Measurements from ENCODE around the gene FRAT1. TPM values are rescaled to one million over a fixed set of nuclear protein-coding genes. Genes with fewer than 3 reads are reported as not detected.

Gene FRAT1
- total and polyA plus RNA-seq, 2 of the 8 experiments (the other 6 are each of a cell fraction or from before 2014, with no cell fraction given): 1.9 to 5.2 TPM

DNA sequence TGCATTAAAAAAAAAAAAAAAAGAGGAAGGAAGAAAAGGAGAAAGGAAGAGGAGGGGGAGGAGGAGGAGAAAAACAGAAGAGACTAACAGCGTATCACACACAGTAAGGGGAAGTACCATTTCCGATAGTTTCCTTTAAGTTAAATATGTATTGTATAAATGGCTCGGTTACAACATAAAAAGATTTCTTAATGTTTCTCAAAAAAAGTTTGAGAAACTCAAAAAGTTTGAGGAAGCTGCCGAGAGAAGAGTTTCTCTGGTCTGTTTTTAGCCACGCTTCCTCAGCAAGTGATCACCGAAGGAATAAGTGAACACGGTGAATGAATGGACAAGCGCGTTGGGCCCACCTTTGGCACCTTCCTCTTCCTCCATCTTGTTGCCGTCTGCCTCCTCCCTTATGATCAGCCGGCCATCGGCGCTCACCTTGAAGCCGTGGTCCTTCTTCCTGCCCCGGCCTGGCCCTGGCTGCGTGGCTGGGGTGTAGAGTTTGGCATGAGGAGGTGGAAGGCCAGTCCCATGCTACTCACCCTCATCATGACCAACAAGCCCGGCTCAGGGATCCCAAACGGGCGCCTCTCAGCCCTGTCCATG, 46.8 kb downstream of the FRAT1 start:
- H3K79me2 ChIP-seq (ENCODE audit: control insufficient read depth in 1 of 2, insufficient read depth in 2 of 2, low read length in 2 of 2): no peaks in the 10 kb centered on the region
- H2BK12ac ChIP-seq (ENCODE audit: low read depth, low read length): no peak overlapping the region
- H3K79me1 ChIP-seq (ENCODE audit: low read depth, low read length): no peaks in the 10 kb centered on the region; the same call in 1 of the 2 replicates
- H3K18ac ChIP-seq (ENCODE audit: extremely low read depth, low read length): no peak overlapping the region
- no peak overlapping the region for H3K4me3 ChIP-seq (ENCODE audit: extremely low read depth in 1 of 4, insufficient read depth in 2 of 4, low read depth in 3 of 4, low read length in 4 of 4)
- H2AK5ac ChIP-seq (ENCODE audit: low read depth, low read length): no peak overlapping the region
- no peak overlapping the region for H3K9ac ChIP-seq (replicated peaks in 1 of 4; ENCODE audit: extremely low read depth in 1 of 4, low read depth in 3 of 4, low read length in 3 of 4)
- DNase-seq (ENCODE audit: low read depth in 1 of 2, low spot score in 2 of 2) (no peak), FAIRE-seq (no peak)
- H2BK15ac ChIP-seq (ENCODE audit: low read length): no peak overlapping the region
- H3K14ac ChIP-seq (ENCODE audit: insufficient read length): no peak overlapping the region
- H2AFZ ChIP-seq (ENCODE audit: low read length): no peak overlapping the region
- no peak overlapping the region for H3K23ac ChIP-seq (ENCODE audit: insufficient read length)
- POLR2A ChIA-PET (ENCODE audit: partially characterized antibody): interaction anchor here (1.5 to 1.6 kb wide), 2 partner anchors 10 to 35 kb away, joined by 4 to 5 read pairs; partner anchors contain the start of gene RRP12
- 94% methylated on average over 19 of the region's 19 CpGs; no CpG with 5 or more reads in 1 of the 2 experiments for WGBS, 2 experiments (ENCODE audit: extremely low coverage in 1 of 2, insufficient coverage in 1 of 2, insufficient read length in 1 of 2, insufficient replicate concordance in 2 of 2, low coverage in 1 of 2, low lambda C conversion rate in 2 of 2, missing lambda C conversion rate in 1 of 2)
- peaks cover 21 to 50% (median 43%) of the 10 kb centered on the region in 4 experiments for H3K36me3 ChIP-seq (ENCODE audit: control insufficient read depth in 2 of 4, insufficient read depth in 4 of 4, low read length in 3 of 4)
- H3K56ac ChIP-seq (replicated peaks; ENCODE audit: insufficient read length, low read depth, low read length): no peak overlapping the region
- no peaks in the 10 kb centered on the region for H3K23me2 ChIP-seq (ENCODE audit: low read depth, low read length)
- H3K27ac ChIP-seq (ENCODE audit: low read depth, low read length): no peak overlapping the region
- H4K8ac ChIP-seq (ENCODE audit: extremely low read depth, insufficient read depth, low read length): no peak overlapping the region
- H3K9me3 ChIP-seq (ENCODE audit: insufficient read depth in 2 of 2, low read depth in 1 of 2, low read length in 1 of 2): no peaks in the 10 kb centered on the region
- H2BK5ac ChIP-seq (ENCODE audit: low read depth, low read length): no peak overlapping the region
- H4K91ac ChIP-seq (replicated peaks; ENCODE audit: insufficient read length, low read length): no peak overlapping the region
- no peaks in the 10 kb centered on the region; a peak in 1 of 7 replicates for H3K4me1 ChIP-seq (replicated peaks in 1 of 4; ENCODE audit: control insufficient read depth in 3 of 4, insufficient read depth in 4 of 4, low read length in 3 of 4)
- CTCF ChIA-PET (ENCODE audit: partially characterized antibody): interaction anchor here (0.6 to 2.0 kb wide), 2 partner anchors 10 to 35 kb away, joined by 4 to 6 read pairs; no protein-coding TSS in a partner anchor
- H3K4ac ChIP-seq (replicated peaks; ENCODE audit: insufficient read length, low read depth, low read length): no peak overlapping the region
- H4K5ac ChIP-seq (ENCODE audit: insufficient read length, low read depth, low read length): no peak overlapping the region
- H2BK120ac ChIP-seq (replicated peaks; ENCODE audit: low read depth, low read length): no peak overlapping the region
- H3K27me3 ChIP-seq (replicated peaks in 1 of 4; ENCODE audit: control insufficient read depth in 3 of 4, extremely low read depth in 1 of 4, insufficient read depth in 3 of 4, low read length in 3 of 4): no peaks in the 10 kb centered on the region
- H2BK20ac ChIP-seq (ENCODE audit: low read length): no peak overlapping the region
- peaks cover 0 to 7% of the 10 kb centered on the region in 2 experiments for H4K20me1 ChIP-seq (replicated peaks in 1 of 2; ENCODE audit: control insufficient read depth in 1 of 2, insufficient read depth in 2 of 2, low read length in 2 of 2)
- no peak overlapping the region for H3K4me2 ChIP-seq (ENCODE audit: insufficient read depth in 1 of 2, low read depth in 2 of 2, low read length in 2 of 2)
- TF ChIP-seq SUZ12 (IDR thresholded peaks at IDR 0.05; ENCODE audit: low read length): no peak
- TF ChIP-seq ZNF274 (IDR thresholded peaks at IDR 0.05; ENCODE audit: borderline replicate concordance, extremely low read depth, low read length): no peak
- TF ChIP-seq SIRT6 (IDR thresholded peaks at IDR 0.05; ENCODE audit: low read length): no peak
- no peak for TF ChIP-seq EZH2 (IDR thresholded peaks at IDR 0.05; ENCODE audit: low read depth, low read length, severe bottlenecking)
- no peak for TF ChIP-seq RBBP5 (IDR thresholded peaks at IDR 0.05; ENCODE audit: borderline replicate concordance, low read depth, low read length)
- no peak for TF ChIP-seq PHF8 (conservative IDR thresholded peaks at IDR 0.05; ENCODE audit: low read depth, low read length)
- no peak for TF ChIP-seq CBX8 (IDR thresholded peaks at IDR 0.05; ENCODE audit: borderline replicate concordance, low read depth, low read length)
- TF ChIP-seq, protein P1, sequence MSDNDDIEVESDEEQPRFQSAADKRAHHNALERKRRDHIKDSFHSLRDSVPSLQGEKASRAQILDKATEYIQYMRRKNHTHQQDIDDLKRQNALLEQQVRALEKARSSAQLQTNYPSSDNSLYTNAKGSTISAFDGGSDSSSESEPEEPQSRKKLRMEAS (IDR thresholded peaks at IDR 0.05): no peak
- TF ChIP-seq ASH2L (IDR thresholded peaks at IDR 0.05; ENCODE audit: low read length): no peak
- no peak for TF ChIP-seq SIN3A (conservative IDR thresholded peaks at IDR 0.05 in 1 of 2, IDR thresholded peaks at IDR 0.05 in 1 of 2; ENCODE audit: low read depth in 1 of 2, low read length in 2 of 2)
- TF ChIP-seq RFX5 (IDR thresholded peaks at IDR 0.05; ENCODE audit: borderline replicate concordance, low read depth, low read length): no peak
- TF ChIP-seq SAP30 (IDR thresholded peaks at IDR 0.05; ENCODE audit: insufficient read depth, insufficient replicate concordance, low read length): no peak
- no peak for TF ChIP-seq TCF12 (IDR thresholded peaks at IDR 0.05; ENCODE audit: low read depth, low read length)

Data from H1 (cell line).